Neural cell (in vitro differentiated cells): ENCODE data around the gene RAD23B.

Source experiments
- POLR2AphosphoS5 ChIP-seq: IDR thresholded peaks from 2 replicates; pipeline ENCODE4 v1.6.1; 2012
- TF ChIP-seq, protein P1 (sequence below): IDR thresholded peaks from 2 replicates; pipeline ENCODE4 v1.6.1; 2012; ENCODE audit warnings: borderline replicate concordance
- TF ChIP-seq, protein P2 (sequence below): fragments of 450-650 bp; IDR thresholded peaks from 2 replicates; pipeline ENCODE4 v1.5.1; 2014; ENCODE audit warnings: antibody characterized with exemption, mild to moderate bottlenecking, moderate library complexity; ENCODE audit not compliant: poor library complexity, severe bottlenecking

- TF ChIP-seq, protein P1, sequence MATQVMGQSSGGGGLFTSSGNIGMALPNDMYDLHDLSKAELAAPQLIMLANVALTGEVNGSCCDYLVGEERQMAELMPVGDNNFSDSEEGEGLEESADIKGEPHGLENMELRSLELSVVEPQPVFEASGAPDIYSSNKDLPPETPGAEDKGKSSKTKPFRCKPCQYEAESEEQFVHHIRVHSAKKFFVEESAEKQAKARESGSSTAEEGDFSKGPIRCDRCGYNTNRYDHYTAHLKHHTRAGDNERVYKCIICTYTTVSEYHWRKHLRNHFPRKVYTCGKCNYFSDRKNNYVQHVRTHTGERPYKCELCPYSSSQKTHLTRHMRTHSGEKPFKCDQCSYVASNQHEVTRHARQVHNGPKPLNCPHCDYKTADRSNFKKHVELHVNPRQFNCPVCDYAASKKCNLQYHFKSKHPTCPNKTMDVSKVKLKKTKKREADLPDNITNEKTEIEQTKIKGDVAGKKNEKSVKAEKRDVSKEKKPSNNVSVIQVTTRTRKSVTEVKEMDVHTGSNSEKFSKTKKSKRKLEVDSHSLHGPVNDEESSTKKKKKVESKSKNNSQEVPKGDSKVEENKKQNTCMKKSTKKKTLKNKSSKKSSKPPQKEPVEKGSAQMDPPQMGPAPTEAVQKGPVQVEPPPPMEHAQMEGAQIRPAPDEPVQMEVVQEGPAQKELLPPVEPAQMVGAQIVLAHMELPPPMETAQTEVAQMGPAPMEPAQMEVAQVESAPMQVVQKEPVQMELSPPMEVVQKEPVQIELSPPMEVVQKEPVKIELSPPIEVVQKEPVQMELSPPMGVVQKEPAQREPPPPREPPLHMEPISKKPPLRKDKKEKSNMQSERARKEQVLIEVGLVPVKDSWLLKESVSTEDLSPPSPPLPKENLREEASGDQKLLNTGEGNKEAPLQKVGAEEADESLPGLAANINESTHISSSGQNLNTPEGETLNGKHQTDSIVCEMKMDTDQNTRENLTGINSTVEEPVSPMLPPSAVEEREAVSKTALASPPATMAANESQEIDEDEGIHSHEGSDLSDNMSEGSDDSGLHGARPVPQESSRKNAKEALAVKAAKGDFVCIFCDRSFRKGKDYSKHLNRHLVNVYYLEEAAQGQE, result no peak
- TF ChIP-seq, protein P2, sequence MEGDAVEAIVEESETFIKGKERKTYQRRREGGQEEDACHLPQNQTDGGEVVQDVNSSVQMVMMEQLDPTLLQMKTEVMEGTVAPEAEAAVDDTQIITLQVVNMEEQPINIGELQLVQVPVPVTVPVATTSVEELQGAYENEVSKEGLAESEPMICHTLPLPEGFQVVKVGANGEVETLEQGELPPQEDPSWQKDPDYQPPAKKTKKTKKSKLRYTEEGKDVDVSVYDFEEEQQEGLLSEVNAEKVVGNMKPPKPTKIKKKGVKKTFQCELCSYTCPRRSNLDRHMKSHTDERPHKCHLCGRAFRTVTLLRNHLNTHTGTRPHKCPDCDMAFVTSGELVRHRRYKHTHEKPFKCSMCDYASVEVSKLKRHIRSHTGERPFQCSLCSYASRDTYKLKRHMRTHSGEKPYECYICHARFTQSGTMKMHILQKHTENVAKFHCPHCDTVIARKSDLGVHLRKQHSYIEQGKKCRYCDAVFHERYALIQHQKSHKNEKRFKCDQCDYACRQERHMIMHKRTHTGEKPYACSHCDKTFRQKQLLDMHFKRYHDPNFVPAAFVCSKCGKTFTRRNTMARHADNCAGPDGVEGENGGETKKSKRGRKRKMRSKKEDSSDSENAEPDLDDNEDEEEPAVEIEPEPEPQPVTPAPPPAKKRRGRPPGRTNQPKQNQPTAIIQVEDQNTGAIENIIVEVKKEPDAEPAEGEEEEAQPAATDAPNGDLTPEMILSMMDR, result no peak
- TF ChIP-seq POLR2AphosphoS5, result no peak
Observed at GRCh38 chr9:107284636-107285035, 1.6 kb downstream of the RAD23B start.
